GM08714 (cell line): ENCODE results near the gene ACKR3.

Source experiments
- H3K4me3 ChIP-seq: fragments of 200-500 bp; sonication (Bioruptor generic); 2 replicates; pipeline ENCODE4 v1.5.1; 2014; ENCODE audit warnings: mild to moderate bottlenecking, low read length, inconsistent platforms
- ZNF274 ChIP-seq: IDR thresholded peaks from 2 replicates; pipeline ENCODE4 v1.6.1; 2012; ENCODE audit warnings: mild to moderate bottlenecking, low read depth, low read length

The ACKR3 gene

GRCh38 chr2:236597629-236598028 is 28.0 kb downstream of the ACKR3 start:
- TF ChIP-seq ZNF274, result no peak
- H3K4me3 ChIP-seq, result no peak overlapping the region

GRCh38 chr2:236599059-236599458 is 29.4 kb downstream of the ACKR3 start:
- no peak overlapping the region for H3K4me3 ChIP-seq
- no peak for TF ChIP-seq ZNF274

- H3K4me3 ChIP-seq, result no peak overlapping the region
- TF ChIP-seq ZNF274, result no peak
Measured at GRCh38 chr2:236600158-236600557, 30.5 kb downstream of the ACKR3 start.

- TF ChIP-seq ZNF274, result no peak
- no peak overlapping the region for H3K4me3 ChIP-seq
Measured at GRCh38 chr2:236600892-236601291, 31.3 kb downstream of the ACKR3 start.

- no peak for TF ChIP-seq ZNF274
- no peak overlapping the region for H3K4me3 ChIP-seq
Measured at GRCh38 chr2:236601316-236602202, 31.9 kb downstream of the ACKR3 start.

- no peak overlapping the region for H3K4me3 ChIP-seq
- no peak for TF ChIP-seq ZNF274
Measured at GRCh38 chr2:236602678-236603077, 33.1 kb downstream of the ACKR3 start.

- no peak overlapping the region for H3K4me3 ChIP-seq
- no peak for TF ChIP-seq ZNF274
Measured at GRCh38 chr2:236603361-236604015, 33.9 kb downstream of the ACKR3 start.

- no peak for TF ChIP-seq ZNF274
- H3K4me3 ChIP-seq, result no peak overlapping the region
Measured at GRCh38 chr2:236604575-236605344, 35.1 kb downstream of the ACKR3 start.

- H3K4me3 ChIP-seq, result no peak overlapping the region
- TF ChIP-seq ZNF274, result no peak
Measured at GRCh38 chr2:236605345-236605734, 35.7 kb downstream of the ACKR3 start.

GRCh38 chr2:236606023-236606422 is 36.4 kb downstream of the ACKR3 start:
- no peak overlapping the region for H3K4me3 ChIP-seq
- no peak for TF ChIP-seq ZNF274

GRCh38 chr2:236607471-236608187 is 38.0 kb downstream of the ACKR3 start:
- TF ChIP-seq ZNF274, result no peak
- no peak overlapping the region for H3K4me3 ChIP-seq

GRCh38 chr2:236608188-236608525 is 38.5 kb downstream of the ACKR3 start:
- no peak for TF ChIP-seq ZNF274
- H3K4me3 ChIP-seq, result no peak overlapping the region

- H3K4me3 ChIP-seq, result no peak overlapping the region
- TF ChIP-seq ZNF274, result no peak
Measured at GRCh38 chr2:236608710-236609109, 39.1 kb downstream of the ACKR3 start.
